SK-N-MC (cell line): ENCODE data around the gene SERGEF.

ENCODE experiments used
- DNase-seq: peaks from one replicate; pipeline ENCODE4 v3.0.0-alpha.2; 2011; ENCODE audit warnings: low read depth, low spot score
- H3K27ac ChIP-seq: fragments of 200-600 bp; sonication (generic); 2 replicates; pipeline ENCODE4 v1.5.1; 2016; ENCODE audit warnings: mixed run types
- H3K36me3 ChIP-seq: fragments of 200-600 bp; sonication (generic); 2 replicates; pipeline ENCODE4 v1.6.1; 2017; ENCODE audit warnings: antibody characterized with exemption, low read length, mixed read lengths; ENCODE audit not compliant: insufficient read depth
- H3K4me3 ChIP-seq: fragments of 200-600 bp; sonication (generic); 2 replicates; pipeline ENCODE4 v1.5.1; 2016
- H3K9ac ChIP-seq: fragments of 200-600 bp; sonication (generic); 2 replicates; pipeline ENCODE4 v1.8.0; 2017; ENCODE audit warnings: mixed run types, mixed read lengths; ENCODE audit not compliant: insufficient read length
- H3K9me3 ChIP-seq: fragments of 200-600 bp; sonication (generic); 2 replicates; pipeline ENCODE4 v1.6.1; 2017; ENCODE audit warnings: low read depth, mild to moderate bottlenecking, antibody characterized with exemption, low read length, moderate library complexity, mixed read lengths
- EZH2 ChIP-seq: fragments of 200-600 bp; sonication (generic); IDR thresholded peaks from one replicate; pipeline ENCODE4 v1.6.1; 2017; ENCODE audit warnings: antibody characterized with exemption
- FOXP2 ChIP-seq: optimal IDR thresholded peaks from 2 replicates; pipeline ENCODE3; 2011; ENCODE audit warnings: mild to moderate bottlenecking, moderate library complexity; ENCODE audit not compliant: insufficient read depth; ENCODE audit errors: extremely low read length, control extremely low read depth
- POLR2AphosphoS5 ChIP-seq: IDR thresholded peaks from 2 replicates; pipeline ENCODE4 v1.6.1; 2012; ENCODE audit warnings: mild to moderate bottlenecking, low read depth, low read length, borderline replicate concordance

Gene SERGEF

DNA sequence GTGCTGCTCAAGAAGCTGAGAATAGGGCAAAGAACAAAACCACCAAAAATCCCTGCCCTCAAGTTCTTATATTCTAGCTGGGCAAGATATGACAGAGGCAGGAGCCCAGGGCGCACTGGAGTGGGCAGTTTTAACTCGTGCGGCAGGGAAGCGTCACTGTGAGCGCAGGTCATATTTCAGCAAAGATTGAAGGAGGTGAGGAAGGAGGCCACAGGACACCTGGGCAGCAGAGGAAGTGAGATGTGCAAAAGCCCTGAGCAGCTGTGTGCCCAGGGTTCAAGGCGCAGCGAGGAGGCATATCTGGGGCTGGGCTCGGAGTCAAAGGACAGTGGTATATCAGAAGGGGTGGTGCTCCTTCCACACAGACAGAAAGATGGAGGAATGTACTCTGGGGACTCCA lies 264.8 kb downstream of the SERGEF start:
- Histone ChIP-seq H3K36me3 (no peaks in the 10 kb centered on the region), H3K9me3 (no peaks in the 10 kb centered on the region), H3K9ac (no peak overlapping the region), H3K4me3 (no peak overlapping the region), H3K27ac (no peak overlapping the region)
- DNase-seq = no peak
- TF ChIP-seq EZH2 (no peak), POLR2AphosphoS5 (no peak), FOXP2 (no peak)

DNA sequence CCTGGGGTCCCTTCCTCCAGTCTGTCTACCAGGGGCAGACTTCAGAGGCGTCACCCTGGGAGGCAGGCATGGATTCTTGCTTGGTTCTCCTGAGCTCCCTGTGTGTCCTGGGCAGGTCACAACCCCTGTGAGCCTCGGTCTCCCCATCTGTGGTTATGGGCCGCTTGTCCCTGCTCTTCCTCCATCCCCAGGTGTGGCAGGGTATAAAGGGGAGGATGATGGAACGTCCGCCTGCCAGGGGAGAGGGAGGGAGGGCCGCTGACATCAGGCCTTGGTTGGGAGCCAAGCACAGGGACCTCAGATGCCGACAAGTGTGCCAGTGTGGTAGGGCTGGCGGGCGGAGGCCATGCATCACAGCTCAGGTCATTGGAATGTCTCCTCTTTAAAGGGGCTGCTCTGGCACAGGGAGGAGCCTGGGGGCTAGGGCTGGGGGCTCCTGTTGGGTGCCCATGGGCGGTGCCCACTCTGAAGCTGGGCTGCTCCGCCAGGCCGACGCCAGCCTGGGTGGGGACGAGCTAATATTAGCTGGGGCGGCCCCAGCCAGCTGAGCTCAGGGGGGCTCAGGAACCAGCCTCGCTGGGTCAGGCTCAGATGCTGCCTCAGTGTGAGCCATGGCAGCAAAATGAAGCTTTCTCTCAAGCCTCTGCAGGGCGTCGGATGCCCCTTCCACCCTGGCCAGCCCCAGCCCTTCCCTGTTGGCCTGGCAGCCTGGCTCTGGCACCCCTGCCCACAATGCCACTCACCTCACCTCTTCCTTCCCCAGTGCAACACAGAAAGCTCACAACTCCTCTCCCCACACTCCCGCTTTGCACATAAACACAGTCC lies 265.5 kb downstream of the SERGEF start:
- H3K9me3 ChIP-seq = no peaks in the 10 kb centered on the region
- H3K9ac ChIP-seq = no peak overlapping the region
- TF ChIP-seq POLR2AphosphoS5 = no peak
- no peak for TF ChIP-seq EZH2
- no peak for TF ChIP-seq FOXP2
- no peaks in the 10 kb centered on the region for H3K36me3 ChIP-seq
- no peak overlapping the region for H3K4me3 ChIP-seq
- DNase-seq = no peak
- no peak overlapping the region for H3K27ac ChIP-seq

DNA sequence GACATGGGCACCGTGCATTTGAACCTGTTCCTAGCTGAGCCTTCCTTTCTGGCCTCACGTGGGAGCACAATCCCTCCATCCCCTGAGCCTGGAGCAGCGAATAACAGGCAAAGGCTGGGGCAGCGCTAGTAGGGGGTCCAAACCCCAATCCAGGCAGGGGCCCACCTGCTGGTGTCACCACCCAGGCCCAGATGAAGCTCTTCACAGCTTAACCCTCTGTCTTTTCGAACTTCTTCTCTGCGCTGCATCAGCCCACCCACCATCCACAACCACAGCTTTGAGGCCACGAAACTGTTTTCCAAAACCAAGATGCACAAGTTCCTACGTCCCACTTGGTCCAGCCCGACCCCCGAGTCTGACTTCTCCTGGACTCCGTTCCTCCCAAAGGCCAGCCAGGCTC lies 266.8 kb downstream of the SERGEF start:
- no peaks in the 10 kb centered on the region for H3K36me3 ChIP-seq
- no peak overlapping the region for H3K9ac ChIP-seq
- TF ChIP-seq FOXP2 = no peak
- TF ChIP-seq EZH2 = no peak
- no peak for TF ChIP-seq POLR2AphosphoS5
- DNase-seq = no peak
- no peak overlapping the region for H3K4me3 ChIP-seq
- H3K27ac ChIP-seq = no peak overlapping the region
- no peaks in the 10 kb centered on the region for H3K9me3 ChIP-seq

DNA sequence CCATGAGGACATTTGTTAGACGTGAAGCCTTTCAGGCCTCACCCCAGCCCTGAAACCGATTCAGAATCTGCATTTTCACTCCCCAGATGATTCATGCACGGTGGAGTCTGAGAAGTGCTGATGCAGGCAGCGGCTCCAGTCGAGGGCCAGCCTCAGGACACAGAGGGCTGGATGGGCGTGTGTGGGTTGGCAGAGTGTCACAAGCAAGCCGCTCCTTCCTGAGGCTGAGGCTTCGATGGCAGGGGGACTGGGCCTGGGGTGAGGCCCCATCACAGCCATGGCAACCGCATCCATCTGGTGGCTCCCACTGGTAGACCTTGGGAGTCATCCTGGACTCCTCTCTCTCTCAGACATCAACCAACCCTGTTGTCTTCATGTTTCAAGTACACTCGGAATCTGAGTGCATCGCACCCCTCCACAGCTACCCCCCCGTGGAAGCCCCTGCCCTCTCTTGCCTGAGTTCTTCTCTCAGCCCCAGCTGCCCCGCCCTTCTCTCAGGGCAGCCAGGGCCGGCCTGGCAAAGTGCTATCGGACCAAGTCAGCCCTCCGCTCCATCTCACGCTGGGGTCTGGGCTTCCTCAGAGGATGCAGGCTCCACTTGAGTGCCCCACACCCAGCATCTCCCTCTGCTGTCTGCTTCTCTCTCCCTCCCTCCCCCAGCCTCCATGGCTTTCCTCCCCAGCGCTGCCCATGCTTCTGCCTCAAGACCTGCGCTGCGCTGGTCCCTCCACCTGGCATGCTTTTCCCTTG lies 267.6 kb downstream of the SERGEF start:
- Histone ChIP-seq H3K9ac (no peak overlapping the region), H3K27ac (no peak overlapping the region), H3K4me3 (no peak overlapping the region), H3K36me3 (no peaks in the 10 kb centered on the region), H3K9me3 (no peaks in the 10 kb centered on the region)
- DNase-seq = no peak
- TF ChIP-seq FOXP2 (no peak), EZH2 (no peak), POLR2AphosphoS5 (no peak)

DNA sequence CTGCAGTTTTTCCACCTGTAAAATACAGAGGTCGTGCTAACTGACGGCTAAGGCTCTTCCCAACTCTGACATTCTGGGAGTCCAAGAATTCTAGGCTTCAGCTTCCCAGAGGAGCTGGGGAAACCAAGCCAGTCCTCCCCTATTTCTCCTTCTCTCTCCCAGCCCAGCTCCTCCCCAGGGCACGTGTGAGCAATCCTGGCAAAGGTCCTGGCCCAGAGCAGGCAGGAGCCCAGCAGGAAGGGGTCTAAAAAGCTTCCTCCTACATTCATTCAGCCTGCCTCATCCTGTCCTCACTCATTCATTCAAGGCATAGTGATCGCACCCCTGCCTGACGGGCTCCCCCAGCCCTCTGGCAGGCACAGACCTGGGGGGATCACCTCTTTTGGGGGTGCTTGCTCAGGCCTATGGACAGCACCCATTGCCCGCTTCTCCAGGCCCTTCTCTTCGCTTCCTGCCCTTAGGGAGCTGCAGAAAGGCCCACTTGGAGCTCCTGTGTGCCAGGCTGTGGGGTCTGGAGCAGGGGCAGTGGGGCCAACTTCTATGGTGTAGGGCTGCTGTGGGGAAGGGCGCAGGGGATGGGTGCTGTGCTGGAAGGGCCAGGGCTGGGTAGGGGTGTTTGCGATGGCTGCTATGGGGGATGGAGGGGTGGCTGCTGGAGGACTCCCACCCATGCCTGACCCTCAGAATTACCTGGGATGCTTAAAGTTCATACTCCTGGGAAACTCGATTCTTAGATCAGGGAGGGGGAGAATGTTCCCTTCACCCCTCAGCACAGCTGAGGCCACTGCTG lies 268.5 kb downstream of the SERGEF start:
- H3K9ac ChIP-seq = no peak overlapping the region
- H3K9me3 ChIP-seq = no peaks in the 10 kb centered on the region
- DNase-seq = no peak
- H3K27ac ChIP-seq = no peak overlapping the region
- TF ChIP-seq POLR2AphosphoS5 = no peak
- TF ChIP-seq EZH2 = no peak
- TF ChIP-seq FOXP2 = no peak
- no peaks in the 10 kb centered on the region for H3K36me3 ChIP-seq
- H3K4me3 ChIP-seq = no peak overlapping the region

DNA sequence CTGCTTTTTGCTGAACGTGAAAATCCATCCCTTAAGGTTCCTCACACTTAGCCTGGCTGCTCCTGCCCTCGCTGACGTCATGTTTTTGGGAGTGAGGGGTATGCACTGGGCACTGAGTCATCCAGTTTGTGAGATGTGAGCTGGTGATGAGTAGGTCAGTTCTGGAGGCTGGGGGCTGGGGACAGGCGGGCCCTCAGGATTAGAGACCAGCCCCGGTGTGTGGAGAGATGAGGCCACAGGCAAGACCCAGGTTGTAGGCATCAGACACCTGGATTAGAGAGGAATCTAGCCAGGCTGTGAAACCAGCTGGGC lies 269.1 kb downstream of the SERGEF start:
- Histone ChIP-seq H3K27ac (no peak overlapping the region), H3K4me3 (no peak overlapping the region), H3K9me3 (no peaks in the 10 kb centered on the region), H3K36me3 (no peaks in the 10 kb centered on the region), H3K9ac (no peak overlapping the region)
- DNase-seq = no peak
- no peak for TF ChIP-seq FOXP2
- TF ChIP-seq POLR2AphosphoS5 = no peak
- TF ChIP-seq EZH2 = no peak

DNA sequence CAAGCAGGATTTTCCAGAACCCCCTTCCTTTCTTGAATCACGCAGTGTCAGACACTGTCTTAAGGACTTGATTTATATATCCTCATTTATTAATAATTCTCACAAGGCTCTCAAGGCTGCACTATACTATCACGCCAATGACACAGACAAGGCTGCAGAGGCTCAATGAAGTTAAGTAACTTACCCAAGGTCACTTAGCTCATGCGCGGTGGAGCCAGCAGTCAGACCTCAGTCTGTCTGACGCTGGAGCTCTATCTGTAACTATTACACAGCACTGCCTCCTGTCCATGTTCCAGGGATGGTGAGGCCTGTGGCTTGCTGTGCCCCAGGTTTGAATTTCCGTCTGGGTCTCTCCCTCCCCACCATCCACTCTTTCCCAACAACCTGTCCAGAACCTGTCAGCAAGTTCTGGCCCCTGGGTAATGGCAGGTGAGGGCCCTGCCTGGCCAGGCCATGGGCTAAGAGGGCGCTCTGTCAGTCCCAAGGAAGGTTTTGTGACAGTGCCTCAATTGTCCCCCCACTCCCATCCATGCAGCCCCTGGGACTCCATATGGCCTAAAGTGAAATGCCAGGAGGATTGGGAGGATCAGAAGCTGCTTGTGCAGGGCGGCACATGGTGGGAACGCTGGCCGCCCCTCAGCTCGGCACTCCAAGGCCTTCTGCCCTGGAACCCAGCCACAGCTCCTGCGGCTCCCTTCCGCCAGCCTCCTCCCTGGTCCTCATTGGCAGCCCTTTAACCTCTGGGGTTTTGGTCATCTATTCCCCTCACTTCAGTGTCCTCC lies 269.6 kb downstream of the SERGEF start:
- Histone ChIP-seq H3K9me3 (no peaks in the 10 kb centered on the region), H3K4me3 (no peak overlapping the region), H3K27ac (no peak overlapping the region), H3K9ac (no peak overlapping the region), H3K36me3 (no peaks in the 10 kb centered on the region)
- no peak for TF ChIP-seq EZH2
- TF ChIP-seq FOXP2 = no peak
- TF ChIP-seq POLR2AphosphoS5 = no peak
- DNase-seq = no peak
